SW480 (cell line): ENCODE measurements around the gene TPD52L2.
"Not testable (repeated sequence)": the region's sequence is repeated elsewhere in the genome, so short reads cannot be mapped to it uniquely, and the experiment has no call there.

Source experiments
- DNase-seq: peaks from one replicate; pipeline ENCODE4 v3.0.0-alpha.2; 2016; ENCODE audit warnings: low spot score

TPD52L2 gene

DNA sequence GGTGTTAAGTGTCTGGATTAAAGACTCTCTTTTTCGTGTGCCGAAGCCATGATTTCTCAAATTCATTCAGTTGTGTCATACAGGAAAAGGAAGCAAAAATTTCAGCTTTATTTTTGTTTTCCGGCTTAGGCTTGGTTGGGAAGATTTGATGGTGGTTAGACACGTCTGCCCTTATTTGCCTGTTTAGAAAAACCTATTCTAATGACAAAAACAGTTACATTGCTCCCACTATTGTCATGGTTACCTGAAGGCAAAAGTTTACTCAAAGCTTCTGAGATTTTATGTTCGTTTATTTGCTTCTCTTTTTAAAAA lies 30.8 kb downstream of the TPD52L2 start:
- no peak for DNase-seq

DNA sequence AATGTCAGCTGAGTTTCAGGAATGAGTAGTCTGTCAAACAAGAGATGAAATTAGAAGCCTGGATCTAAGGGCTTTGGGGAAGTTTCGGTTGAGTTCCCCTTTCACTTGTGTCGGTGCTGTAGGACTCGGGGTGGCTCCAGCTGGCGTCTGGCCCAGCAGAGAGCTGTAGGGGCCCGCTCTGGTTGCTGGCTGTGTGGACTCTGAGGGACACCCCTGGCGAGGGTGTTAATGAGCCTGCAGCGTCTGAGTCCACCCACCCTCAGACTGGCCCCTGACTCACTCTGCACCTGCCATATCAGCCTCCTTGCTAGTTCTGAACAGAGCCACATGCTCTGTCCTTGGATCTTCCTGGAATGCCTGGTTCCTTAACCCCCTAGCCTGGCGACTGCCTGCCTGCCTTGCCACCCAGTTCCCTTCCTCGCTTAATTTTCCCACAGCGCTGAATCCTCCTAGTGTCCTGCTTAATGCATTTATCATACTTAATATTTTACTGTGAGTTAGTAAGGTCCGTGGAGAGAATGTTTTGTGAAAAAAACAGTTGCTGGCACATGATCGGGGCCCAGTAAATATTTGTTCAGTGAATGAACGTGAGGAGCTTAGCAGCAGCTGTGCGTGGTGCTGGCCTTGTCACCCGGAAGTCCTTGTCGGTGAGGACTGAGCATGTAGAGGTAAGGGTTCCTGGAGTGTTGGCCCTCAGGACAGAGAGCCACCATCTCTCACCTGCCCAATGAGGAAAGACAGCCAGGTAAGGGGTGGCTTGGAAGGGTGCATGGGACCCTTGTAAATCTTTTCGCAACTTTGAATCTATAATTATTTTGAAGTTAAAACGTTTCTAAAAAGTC lies 31.4 kb downstream of the TPD52L2 start:
- DNase-seq = peak; percentile 32

DNA sequence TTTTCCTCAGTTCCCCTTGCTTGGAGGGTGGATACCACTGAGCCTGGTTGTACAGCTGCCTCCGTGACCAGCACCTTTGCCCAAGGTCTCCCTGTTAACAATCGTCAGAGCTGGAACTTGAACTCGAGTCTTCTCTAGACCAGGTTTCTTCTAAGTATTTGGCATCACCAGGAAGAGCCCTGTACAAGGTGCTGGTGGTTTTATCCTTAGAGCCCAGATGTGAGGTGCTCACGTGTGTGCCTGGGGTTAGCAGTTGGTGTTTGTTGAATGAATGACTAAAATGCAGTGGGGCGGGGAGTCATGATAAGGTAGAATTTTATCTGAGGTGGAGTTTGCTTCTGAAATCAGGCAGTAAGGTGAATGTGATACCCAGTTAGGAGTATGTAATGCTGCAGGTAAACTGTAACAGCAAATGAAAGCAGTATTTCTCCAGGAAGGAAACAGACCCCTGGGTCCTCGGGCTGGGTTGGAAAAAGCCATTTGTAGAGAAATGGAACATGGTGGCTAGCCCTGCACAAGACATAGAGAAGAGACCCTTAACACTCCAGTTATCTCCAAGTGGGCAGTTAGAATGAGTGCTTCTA lies 33.0 kb downstream of the TPD52L2 start:
- no peak for DNase-seq

DNA sequence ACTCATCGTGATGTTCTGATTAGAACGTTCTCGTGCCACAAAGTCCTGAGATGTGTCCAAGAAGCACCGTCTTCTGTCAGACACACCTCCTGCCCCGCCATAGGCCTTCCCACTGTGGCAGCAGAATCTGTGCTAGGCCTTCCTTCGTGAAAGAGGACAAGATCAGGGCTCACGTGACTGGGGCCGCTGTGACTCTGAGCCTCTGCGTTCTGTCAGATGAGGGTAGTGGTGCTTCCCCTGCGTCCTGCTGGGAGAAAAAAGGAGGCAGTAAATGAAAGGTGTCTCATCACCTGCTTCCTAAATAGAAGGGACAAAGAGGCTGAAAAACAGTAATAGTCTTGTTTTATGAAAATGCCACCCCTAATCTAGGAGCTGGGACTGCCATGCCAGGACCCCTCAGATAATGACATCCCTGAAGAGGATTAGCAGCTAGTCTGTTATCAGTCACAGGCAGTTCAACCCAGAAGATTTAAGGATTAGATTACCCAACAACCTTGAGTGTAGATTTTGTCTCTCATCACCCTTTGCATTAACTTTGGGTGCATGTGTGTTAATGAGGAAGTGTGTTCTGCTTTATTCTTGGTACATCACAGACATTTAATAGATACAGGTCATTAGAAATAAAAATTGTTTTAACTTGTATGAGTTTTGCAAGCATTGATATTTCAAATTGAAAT lies 34.0 kb downstream of the TPD52L2 start:
- DNase-seq = no peak

DNA sequence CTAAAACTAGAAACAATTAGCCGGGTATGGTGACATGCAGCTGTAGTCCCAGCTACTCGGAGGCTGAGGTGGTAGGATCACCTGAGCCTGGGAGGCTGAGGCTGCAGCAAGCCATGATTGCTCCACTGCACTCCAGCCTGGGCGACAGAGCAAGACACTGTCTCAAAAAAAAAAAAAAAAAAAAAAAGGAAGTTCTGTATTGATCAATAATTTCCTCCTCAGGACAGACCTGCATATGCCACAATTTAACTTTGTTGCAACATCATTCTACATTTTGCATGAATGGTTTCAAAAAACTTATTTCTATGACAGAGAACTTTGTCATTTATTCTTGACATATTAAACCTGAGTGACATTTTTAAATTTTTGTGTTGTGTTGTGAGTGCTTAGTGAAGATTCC lies 35.3 kb downstream of the TPD52L2 start:
- DNase-seq = no peak

DNA sequence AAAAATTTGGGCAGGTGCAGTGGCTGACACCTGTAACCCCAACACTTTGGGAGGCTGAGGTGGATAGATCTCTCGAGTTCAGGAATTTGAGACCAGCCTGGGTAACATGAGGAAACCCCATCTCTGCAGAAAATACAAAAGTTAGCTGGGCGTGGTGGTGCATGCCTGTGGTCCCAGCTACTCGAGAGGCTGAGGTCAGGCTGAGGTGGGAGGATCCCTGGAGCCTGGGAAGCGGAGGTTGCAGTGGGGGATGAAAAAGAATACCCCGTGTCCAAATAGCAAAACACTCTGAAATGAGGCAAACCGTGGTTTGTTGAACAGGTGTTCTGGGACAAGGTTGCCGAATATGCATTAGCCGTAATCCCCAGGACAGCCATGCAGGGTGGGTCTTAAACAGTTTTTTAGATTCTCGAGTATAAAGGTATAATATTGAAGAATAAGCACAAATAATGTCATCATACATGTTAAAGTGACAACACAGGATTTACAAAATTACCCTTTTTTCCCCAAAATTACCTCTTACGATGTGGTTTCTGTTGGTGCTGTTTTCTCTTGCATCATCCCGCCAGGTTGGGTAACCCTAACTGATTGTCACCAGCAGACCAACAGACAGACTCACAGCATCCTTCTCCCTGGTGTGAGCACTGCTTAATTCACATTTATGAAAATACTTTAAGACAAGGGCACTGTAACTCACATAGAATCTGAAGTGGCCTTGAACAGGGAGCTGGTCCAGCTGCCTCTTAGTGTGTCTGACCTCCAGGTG lies 38.9 kb downstream of the TPD52L2 start:
- no peak for DNase-seq

DNA sequence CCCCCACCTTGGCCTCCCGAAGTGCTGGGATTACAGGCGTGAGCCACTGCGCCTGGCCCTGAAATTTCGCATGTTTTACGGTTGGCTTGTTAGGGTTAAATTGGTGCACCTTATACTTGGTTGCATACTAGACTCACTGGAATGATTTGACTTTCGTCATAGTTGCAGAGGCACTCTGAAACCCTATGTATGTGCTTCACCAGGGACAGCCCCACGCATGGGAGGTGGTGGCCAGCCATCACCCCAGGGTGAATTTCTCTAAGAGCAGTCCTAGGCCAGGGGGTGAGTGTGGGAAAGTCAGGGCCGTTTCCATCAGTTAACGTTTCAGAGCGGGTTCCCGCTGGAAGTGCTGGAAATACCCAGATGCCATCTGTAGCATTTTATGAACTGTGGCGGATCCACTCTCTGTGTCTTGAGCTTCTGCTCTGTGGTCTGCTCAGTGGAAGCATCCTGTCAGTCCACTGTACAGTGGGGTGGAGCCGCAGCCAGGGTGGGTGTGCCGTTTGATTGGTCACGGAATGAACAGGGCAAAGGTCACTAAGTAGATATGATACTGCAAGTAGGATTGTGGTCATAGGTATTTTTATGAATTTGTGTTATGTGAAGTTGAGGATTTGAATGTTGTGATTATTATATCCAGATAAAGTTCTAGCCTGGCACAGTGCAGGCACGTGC lies 43.1 kb downstream of the TPD52L2 start:
- DNase-seq = peak; percentile 85

DNA sequence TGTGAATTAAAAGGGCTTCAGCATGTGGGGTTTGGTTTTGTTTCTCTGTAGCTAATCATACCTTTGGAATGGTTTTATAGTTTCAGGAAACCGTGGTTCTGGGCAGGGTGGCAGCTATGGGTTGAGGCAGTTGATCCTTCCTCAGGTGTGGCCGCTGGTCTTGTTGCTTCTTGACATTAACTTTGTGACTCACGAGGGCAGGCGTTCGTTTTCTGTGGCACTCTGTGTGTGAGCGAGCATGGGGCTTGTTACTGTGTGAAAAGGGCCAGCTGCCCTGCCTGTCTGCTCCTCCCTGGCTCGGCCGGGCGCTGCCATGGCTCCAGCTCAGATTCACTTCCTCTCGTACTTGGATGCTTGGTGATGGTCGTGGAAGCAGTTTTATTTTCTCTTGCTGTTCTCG lies 46.1 kb downstream of the TPD52L2 start:
- peak; percentile 83 for DNase-seq

DNA sequence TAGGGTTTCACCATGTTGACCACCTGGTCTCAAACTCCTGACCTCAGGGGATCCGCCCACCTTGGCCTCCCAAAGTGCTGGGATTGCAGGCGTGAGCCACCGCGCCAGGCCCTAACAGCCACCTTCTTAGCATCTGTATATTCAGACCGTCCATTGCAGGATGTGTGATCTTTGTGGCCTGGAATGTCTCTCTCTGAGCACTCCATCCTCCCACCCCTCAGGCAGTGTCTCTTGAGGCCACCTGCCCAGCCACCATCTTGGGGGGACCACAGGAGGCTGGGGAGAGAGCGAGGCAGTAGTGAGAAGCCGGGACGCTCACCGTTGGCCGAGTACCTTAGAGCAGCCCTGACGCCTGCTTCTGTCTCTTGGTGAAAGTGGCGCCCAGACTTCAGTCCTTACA lies 48.7 kb downstream of the TPD52L2 start:
- DNase-seq = no peak

DNA sequence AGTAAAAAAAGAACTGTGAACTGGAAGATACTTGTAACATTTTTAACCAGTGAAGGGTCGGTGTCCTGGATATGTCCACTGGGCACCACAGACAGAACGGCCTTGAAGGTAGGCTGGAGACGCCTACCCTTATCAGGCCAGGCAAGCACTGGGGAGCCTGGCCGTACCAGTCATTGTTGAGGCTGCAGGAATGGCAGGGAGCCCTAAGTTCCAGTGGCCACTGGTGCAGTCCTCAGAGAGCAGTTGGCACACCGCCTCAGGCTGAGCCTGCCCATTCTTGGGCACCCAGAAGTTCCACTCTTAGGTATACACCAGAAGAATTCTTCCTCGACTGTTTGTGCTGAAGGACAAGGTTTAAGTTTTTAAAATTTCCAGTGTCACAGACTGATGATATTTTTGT lies 50.4 kb downstream of the TPD52L2 start:
- DNase-seq = no peak

DNA sequence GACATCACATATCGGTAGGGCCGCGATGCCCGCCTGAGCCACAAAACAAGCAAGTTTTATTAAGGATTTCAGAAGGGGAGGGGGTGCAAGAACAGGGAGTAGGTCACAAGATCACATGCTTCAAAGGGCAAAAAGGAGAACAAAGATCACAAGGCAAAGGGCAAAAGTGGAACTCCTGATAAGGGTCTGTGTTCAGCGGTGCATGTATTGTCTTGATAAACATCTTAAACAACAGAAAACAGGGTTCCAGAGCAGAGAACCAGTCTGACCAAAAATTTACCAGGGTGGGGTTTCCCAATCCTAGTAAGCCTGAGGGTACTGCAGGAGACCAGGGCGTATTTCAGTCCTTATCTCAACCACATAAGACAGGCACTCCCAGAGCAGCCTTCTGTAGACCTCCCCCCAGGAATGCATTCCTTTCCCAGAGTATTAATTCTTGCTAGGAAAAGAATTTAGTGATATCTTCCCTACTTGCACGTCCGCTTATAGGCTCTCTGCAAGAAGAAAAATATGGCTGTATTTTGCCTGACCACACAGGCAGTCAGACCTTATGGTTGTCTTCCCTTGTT lies 51.4 kb downstream of the TPD52L2 start:
- DNase-seq = not testable (repeated sequence)

DNA sequence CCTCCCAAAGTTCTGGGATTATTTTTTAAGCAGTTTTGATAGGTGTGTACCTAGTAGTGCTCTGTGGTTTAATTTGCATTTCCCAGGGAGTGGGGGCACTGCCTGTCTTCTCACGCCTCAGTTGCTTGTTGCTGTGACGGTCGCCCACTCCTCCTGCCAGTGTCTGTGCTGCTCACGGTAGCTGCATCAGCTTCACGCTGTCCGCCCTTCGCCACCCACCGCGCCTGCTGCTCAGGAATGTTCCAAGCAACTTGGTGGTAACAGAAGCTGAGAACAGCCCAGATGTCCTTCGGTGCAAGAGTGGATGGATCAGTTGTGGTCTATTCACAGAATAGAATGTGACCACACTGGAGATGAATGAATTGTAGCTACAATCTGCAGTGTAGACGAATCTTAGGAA lies 52.7 kb downstream of the TPD52L2 start:
- no peak for DNase-seq

DNA sequence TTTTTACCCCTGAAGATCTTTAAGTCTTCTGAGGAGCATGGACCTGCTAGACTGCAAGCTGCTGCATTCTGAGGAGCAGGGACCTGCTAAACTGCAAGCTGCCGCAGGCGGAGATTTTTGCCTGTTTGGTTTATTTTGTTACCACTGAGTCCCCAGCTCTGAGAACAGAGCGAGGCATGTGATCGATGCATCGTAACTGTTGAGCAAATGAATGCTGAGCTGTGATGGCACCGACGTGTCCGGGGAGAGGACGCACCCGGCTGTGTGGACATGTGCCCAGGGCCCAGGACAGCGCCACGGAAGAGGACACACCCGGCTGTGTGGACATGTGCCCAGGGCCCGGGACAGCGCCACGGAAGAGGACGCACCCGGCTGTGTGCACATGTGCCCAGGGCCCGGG lies 54.1 kb downstream of the TPD52L2 start:
- DNase-seq = no peak

DNA sequence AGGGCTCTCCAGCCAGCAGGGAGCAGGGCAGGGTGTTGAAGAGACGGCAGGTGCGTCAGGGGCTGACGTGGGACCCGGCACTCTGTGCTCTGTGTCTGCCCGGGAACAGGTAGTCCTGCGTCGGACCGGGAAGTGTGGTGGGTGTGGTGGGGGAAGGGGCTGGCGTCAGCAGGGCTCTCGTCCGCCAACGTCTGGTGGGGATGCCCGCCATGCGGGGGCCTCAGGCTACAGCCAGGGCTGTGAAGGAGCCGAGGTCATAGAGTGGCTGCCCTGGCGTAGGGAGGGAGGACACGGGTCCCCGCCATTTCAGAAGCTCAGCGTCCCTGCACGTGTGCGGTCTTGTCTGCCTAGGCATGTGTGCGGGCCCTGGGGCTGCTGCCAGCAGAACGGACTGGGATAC lies 55.2 kb downstream of the TPD52L2 start:
- no peak for DNase-seq

DNA sequence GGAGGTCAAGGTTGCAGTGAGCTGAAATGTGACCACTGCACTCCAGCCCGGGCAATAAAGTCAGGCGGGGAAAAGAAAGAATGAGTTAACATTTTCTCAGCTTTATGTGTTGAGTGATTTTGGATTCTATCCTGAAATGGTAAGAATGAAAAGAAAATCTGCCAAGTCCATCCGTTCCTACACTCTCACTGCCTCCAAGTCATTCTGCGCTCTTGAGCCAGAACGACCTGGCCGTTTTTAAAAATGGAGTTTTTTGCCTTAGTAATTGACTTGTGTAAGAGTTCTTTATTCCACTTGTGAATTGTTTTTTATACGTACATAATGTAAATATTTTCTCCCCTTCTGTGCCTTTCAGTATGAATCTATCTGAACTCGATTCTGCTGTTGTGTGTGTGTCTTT lies 58.6 kb downstream of the TPD52L2 start:
- DNase-seq = no peak

DNA sequence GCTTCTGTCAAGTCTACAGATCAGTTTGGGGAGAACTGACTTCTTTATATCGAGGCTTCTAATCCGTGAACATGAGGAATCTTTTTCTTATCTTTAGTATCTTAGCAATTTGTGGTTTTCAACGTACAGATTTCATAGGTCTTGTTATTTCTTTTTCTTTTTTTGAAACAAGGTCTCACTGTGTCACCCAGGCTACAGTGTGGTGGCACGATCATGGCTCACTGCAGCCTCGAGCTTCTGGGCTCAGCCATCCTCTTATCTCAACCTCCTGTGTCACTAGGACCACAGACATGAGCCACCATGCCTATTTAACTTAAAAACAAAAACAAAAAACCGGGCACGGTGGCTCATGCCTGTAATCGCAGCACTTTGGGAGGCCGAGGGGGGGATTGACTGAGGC lies 59.2 kb downstream of the TPD52L2 start:
- DNase-seq = no peak

DNA sequence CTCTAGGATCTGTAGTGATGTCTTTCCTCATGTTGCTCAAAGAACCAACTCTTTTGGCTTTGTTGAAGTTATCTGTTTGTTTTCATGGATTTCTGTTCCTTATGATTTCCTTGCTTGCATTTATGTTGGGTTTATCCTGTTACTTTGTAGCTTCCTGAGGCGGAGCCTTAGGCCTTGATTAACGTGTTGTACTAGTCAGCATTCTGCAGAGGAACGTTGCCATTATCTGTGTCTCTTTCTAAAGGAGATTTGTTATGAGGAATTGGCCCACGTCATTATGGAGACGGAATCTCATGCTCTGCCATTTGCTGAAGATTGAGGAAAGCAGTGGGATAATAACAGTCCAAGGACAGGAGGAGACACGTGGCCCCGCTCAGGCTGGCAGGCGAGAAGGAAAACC lies 61.2 kb downstream of the TPD52L2 start:
- DNase-seq = no peak

DNA sequence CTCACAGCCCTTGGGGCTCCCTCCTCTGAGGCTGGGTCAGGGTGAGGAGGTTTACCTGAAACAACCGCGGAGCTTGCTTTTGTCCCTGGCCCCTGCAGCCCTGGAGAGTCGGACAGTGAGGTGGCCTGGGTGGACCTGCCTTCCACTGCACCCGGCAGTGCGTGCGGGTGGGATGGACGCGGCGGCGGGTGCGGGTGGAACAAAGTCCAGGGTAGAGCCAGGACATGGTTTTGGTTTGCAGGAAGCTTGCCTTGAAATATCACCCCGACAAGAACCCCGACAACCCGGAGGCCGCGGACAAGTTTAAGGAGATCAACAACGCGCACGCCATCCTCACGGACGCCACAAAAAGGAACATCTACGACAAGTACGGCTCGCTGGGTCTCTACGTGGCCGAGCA lies 64.0 kb downstream of the TPD52L2 start:
- DNase-seq = no peak

DNA sequence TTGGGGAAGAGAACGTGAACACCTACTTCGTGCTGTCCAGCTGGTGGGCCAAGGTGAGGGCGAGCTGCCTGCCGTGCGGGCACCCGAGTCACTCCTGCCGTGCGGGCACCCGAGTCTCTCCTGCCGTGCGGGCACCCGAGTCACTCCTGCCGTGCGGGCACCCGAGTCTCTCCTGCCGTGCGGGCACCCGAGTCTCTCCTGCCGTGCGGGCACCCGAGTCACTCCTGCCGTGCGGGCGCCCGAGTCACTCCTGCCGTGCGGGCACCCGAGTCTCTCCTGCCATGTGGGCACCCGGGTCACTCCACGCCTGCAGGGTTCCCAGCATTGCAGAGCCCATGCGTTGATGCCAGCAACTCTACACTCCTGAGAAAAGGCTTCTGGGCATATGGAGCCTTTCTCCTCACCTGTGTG lies 64.4 kb downstream of the TPD52L2 start:
- DNase-seq = not testable (repeated sequence)

DNA sequence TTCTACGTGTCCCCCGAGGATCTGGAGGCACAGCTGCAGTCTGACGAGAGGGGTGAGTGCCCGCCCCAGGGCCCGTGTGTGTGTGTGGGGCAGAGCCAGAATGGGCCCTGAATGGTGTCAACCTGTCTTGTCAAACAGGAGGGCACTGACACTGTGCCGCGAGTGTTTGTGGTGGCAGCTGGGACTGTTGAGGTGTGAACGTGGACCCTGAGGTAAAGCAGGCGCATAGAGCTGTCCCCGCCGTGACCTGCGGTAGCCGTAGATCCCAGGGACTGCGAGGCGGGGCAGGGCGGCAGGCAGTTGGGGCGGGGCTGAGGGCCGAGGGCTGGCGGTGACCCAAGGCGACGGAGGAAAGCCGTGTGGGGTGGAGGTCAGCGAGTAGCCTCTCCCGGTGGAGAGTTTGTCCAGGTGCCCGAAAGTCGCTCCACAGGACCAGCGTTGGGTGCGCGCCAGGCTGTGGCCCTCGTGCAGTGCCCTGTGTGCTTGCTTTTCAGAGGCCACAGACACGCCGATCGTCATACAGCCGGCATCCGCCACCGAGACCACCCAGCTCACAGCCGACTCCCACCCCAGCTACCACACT lies 66.0 kb downstream of the TPD52L2 start:
- no peak for DNase-seq

DNA sequence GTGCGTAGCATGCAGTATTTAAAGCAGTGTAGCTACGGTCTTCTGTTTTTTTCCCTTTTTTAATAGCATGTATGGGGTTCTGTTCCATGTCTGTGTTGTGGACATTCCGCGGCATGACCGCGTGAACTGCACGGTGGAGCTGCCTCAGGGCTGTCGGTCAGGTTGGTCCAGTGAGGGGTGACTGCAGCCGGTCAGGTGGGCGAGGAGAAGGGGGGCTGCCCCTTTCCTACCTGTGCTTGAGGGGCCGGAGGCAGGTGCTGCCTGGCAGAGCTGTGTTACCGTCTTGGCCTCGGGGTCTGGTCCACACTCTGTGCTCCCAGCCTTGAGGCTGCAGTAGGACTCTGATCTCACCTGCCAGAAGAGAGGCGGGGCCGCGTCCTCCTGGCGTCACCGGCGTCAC lies 66.7 kb downstream of the TPD52L2 start:
- no peak for DNase-seq
